ENCODE data around the gene PPP1R1B.

The PPP1R1B gene

DNA sequence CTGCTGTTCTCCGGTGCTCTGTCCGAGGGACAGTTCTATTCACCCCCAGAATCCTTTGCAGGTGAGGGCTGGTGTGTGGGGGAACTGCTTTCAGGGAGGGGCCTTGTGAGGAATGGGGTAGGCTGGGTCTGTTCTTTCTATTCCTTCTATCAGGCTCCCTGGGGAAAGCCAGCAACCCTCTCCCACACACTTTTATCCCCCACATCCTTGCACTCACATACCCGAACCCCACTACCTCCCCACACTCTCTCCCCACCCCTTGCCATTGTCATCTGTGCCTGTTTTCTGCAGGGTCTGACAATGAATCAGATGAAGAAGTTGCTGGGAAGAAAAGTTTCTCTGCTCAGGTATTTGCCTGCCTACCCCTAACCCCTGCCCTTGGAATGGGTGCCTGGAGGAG, 32.0 kb downstream of the PPP1R1B start:
- no peak for DNase-seq

DNA sequence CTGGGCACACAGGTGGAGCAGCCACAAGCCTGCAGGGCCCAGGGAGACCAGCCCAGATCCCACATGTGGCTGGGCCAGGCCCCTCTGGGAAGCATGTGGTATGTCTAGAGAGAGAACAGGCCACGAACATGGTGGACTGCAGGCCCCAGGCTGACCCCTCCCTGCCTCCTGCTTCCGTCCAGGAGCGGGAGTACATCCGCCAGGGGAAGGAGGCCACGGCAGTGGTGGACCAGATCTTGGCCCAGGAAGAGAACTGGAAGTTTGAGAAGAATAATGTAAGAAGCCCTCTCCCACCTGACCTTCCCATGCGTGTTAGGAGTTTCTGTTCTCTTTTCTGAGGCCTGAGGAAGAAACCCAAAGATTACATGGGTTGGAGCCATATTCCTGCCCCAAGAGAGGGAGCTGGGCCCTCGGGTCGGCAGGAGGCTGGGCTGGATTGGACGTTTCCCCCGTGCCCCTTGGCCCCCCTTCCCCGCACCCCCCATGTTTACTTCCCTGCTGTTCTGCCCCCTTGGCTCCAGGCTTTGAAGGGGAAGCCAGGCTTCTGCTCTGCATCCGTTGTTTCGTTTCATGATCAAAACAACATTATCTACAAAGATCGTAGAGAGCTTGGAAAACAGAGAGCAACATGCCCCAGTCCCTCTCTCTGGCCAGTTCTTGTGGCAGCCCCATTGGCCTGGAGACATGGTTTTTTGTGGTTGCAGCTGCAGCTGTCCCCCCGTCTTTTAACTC, 32.7 kb downstream of the PPP1R1B start:
- DNase-seq = no peak

DNA sequence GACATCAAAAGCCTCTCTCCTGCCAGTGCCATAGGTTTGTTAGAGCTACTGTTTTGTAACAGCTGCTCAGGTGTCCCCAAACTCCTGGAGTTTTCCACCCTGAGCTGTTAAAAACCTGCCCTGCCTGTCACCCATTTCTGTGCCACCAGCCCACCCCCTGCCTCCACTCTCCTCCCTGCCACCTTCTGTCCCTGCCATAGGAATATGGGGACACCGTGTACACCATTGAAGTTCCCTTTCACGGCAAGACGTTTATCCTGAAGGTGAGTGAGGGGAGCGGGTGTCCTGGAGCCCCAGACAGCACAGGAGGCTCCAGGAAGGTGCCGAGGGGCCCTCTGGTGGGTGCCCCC, 33.2 kb downstream of the PPP1R1B start:
- no peak for DNase-seq

DNA sequence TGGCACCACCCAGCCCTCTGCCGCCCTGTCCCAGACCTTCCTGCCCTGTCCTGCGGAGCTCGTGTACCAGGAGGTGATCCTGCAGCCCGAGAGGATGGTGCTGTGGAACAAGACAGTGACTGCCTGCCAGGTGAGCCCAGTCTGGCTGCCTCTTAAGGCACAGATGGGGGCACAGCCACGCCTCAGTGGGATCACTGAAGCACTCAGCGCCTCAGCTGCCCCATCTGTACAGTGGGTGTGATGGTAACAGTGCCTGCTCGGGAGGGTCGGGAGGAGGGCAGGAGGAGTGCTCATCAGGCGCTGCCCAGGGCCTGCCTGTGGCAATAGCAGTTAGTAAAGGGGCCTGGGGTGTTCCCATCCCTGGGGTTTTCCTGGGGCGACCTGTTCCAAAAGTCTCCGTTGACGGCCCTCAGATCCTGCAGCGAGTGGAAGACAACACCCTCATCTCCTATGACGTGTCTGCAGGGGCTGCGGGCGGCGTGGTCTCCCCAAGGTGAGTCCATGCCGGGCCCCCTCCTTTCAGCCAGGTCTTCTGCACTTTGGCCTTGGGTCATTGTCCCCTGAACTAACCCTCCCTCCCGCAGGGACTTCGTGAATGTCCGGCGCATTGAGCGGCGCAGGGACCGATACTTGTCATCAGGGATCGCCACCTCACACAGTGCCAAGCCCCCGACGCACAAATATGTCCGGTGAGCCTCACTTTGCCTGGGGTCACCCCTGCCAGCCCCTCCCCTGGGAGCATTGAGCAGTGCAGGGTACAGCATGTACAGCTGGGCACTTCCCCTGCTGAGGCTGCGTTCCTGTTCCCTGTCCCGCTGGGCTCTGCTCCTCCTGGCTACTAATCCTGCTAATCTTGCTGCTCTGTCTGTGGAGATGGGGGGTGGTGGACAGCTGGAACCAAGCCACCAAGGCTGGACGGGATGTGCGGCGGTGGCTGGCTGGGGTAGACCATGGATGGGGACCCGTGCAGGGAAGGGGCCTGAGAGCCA, 33.9 kb downstream of the PPP1R1B start:
- no peak for DNase-seq

DNA sequence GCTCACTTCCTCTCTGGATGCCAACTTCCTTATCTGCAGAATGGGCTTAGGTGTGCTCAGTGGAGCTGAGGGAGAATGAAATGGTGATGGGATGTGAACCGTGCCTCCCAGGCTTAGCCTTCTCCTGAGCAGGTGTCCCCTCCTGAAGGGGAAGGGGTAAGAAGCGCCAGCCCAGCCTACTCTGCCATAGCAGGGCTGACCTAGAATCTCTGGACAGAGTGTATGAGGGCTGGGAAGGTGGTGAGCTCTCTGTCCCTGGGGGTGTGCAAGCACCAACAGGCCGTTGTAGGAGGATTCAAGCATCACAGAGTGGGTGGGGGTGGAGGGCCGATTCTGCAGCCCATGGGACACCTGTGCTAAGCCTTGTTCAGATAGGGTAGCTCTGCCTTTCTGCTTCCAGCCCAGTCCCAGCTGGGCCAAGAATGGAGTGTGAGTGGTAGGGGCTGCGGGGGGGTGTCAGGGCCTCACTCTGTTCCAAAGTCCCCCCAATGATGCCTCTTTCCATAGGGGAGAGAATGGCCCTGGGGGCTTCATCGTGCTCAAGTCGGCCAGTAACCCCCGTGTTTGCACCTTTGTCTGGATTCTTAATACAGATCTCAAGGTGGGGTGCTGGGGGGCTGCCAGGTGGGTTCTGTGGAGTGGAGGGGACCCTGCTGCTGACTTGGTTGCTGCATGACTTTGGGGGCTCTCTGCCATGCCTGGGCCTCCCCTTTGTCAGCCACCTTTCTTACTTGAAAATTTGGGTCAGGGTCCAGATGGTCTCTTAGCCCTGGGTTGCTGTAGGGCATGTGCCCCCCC, 35.2 kb downstream of the PPP1R1B start:
- no peak for DNase-seq

DNA sequence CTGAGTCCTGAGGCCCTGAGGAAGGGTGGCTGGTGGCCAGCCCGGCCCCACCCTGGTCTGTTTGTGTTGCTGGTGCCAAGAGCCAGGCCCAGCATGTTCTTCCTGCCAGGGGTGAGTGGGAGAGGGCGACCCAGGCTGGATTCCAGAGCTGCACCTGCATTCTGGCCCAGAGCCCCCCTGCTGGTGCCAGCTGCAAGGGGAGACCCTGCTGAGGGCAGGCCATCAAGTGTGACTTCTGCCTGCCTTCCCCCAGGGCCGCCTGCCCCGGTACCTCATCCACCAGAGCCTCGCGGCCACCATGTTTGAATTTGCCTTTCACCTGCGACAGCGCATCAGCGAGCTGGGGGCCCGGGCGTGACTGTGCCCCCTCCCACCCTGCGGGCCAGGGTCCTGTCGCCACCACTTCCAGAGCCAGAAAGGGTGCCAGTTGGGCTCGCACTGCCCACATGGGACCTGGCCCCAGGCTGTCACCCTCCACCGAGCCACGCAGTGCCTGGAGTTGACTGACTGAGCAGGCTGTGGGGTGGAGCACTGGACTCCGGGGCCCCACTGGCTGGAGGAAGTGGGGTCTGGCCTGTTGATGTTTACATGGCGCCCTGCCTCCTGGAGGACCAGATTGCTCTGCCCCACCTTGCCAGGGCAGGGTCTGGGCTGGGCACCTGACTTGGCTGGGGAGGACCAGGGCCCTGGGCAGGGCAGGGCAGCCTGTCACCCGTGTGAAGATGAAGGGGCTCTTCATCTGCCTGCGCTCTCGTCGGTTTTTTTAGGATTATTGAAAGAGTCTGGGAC, 36.0 kb downstream of the PPP1R1B start:
- no peak for DNase-seq

DNA sequence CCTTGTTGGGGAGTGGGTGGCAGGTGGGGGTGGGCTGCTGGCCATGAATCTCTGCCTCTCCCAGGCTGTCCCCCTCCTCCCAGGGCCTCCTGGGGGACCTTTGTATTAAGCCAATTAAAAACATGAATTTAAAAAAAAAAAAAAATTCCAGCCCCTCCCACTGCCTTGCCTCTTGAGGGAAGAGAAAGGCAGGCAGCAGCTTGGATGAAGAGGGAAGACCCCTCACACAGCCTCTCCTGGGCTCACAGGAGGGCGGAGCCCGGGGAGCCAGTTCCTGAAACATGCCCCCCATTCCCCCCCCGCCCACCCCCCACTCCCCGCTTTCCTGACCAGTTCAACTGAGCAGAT, 36.6 kb downstream of the PPP1R1B start:
- no peak for DNase-seq

DNA sequence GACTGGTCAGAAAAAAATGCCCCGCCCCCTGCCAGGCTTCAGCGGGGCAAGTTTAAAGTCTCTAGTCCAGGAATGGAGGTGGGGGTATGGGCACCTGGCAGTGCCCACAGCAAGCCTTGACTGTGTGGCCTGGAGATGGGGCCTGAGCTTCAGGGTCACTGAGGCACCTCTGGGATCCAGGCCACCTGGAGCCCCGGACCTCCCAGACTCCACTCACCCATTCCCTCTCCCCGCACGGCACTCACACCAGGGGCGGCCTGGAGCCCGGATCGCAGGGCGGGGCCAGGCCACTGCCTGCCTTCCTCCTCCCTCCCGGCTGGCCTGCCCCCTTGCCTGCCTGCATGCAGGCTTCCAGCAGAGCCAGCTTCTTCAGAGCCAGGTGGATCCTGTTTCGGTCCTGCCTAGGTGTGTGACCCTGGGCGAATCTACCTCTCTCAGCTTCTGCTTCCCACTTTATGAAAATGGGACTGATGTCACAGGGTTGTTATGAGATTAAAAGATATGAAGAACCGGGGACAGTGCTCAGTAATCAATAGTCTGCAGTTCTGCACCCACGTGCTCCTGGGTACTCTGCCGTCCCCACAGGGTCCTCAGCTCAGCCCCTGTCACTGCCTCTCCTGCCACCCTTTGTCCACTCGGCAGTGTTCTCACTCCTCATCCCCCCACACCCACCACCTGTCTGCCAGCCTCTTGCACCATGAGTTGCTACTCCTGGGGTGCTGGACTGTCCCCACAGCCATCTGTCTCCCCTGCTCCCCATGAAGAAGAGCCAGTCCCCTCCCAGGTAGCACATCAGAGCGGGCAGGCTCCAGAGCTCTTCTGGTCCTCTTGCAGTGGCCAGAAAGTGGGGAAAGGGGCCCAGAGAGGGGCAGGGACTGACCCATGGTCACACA, 37.2 kb downstream of the PPP1R1B start:
- no peak for DNase-seq

DNA sequence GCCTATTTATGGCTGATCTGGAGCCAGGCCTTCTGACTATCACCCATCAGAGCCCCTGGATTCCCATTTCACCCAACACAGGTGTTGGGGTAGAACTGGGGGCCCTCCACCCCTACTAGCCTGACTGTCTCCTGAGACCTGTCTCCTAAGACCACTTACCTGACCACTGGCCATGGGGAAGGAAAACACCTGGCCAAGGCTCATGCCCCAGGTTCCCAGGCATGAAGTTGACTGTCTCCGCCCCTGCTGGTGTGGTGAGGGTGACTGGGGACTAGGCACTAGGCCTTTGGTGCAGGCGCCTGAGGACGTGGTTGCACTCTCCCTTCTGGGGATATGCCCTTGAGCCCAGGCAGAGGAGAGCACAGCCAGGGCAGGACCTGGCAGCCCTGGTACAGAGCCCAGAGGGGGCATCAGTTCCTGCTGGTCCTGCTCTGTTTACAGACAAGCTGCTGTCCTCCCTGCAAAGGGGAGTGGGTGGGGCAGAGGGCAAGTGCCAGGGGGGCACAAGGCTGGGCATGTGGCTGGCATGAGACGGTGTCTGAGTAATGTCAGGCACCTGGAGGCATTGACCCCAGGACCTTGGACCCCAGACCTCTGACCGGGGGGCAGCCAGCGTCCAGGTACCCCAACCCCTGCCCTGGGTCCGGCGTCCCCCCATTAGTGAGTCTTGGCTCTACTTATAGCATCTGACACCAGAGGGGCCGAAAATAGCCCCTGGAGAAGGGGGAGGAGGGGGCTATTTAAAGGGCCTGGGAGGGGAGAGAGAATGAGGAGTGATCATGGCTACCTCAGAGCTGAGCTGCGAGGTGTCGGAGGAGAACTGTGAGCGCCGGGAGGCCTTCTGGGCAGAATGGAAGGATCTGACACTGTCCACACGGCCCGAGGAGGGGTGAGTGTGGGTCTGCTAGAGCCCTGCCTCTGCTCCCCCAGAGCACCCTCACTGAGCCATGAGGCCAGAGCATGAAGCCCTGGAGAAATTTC, 38.1 kb downstream of the PPP1R1B start, which contains the start of gene TCAP:
Gene TCAP (plus strand): TSS at position 769 of the 981 bp plus-strand sequence. CDS start 11 bp downstream, at position 780.
- no peak for DNase-seq

DNA sequence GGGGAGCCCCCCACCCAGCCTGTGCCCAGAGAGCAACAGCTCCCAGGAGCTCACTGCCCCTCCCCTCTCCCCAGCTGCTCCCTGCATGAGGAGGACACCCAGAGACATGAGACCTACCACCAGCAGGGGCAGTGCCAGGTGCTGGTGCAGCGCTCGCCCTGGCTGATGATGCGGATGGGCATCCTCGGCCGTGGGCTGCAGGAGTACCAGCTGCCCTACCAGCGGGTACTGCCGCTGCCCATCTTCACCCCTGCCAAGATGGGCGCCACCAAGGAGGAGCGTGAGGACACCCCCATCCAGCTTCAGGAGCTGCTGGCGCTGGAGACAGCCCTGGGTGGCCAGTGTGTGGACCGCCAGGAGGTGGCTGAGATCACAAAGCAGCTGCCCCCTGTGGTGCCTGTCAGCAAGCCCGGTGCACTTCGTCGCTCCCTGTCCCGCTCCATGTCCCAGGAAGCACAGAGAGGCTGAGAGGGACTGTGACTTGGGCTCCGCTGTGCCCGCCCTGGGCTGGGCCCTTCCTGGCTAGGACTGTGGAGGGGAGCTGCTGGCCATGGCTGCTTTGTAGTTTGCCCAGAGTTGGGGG, 39.0 kb downstream of the PPP1R1B start:
- no peak for DNase-seq

DNA sequence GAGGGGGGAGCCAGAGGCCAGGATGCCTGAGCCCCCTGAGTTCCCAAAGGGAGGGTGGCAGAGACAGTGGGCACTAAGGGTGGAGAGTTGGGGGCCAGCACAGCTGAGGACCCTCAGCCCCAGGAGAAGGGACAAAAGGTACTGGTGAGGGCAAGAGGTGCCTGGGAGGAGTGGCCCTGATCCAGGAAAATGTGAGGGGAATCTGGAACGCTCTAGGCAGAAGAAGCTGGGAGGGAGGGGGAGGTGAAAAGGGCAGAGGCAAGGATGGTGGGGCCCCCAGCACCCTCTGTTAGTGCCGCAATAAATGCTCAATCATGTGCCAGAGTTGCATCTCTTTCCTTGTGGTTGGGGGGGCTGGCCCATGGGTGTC, 39.5 kb downstream of the PPP1R1B start:
- DNase-seq = no peak

DNA sequence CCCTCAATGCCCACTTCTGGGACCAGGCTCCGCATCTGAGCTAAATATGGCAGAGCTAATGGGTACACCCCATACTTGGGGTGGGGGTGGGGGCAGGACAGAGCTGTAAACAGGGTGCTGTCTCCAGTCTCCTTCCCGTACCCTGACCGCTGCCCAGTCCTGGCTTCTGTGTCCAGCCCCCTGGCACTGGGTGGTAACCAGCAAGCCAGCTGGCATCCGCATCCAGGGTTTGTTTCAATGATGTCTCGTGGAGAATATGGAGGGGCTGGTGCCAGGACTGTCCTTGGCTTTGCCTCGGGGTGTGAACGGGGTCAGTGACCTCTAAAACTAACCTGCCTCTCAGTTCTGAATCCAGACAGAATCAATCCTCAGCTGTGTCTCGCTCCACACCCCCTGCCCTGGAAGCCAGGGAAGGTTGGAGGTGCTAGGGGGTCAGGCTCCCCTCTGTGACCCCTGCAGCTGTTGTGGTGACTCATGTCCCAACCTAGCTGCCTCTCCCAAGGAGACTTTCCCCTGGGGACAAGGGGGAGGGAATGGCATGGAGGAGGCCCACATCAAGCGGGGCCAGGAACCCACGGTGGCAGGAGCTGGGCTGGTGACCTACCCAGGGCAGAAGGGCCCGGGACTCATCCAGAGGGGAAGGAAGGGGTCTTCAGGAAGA, 40.0 kb downstream of the PPP1R1B start:
- no peak for DNase-seq

DNA sequence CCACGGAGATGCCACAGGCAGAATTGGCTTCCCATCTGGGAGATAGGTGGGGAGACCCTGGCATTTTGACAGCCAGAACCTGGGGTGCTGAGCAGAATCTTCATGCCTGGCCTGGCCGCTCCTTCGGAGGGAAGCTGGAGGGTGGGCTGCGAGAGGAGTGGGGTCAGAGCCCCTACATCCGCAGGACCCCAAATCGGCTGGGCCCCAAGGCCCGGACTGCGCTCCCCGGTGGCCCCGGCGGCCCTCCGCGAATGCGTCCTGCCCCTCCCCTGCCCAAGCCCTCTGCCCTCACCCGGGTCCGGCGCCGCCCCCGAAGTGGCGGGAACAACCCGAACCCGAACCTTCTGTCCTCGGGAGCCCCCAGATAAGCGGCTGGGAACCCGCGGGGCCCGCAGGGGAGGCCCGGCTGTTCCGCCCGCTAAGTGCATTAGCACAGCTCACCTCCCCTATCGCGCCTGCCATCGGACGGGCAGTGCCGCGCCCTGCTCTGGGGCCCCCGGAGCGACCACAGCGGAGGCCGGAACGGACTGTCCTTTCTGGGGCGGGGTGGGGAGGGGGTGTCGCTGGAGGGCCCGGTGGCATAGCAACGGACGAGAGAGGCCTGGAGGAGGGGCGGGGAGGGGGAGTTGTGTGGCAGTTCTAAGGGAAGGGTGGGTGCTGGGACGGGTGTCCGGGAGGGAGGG, 40.7 kb downstream of the PPP1R1B start:
- DNase-seq = peak; percentile 69

DNA sequence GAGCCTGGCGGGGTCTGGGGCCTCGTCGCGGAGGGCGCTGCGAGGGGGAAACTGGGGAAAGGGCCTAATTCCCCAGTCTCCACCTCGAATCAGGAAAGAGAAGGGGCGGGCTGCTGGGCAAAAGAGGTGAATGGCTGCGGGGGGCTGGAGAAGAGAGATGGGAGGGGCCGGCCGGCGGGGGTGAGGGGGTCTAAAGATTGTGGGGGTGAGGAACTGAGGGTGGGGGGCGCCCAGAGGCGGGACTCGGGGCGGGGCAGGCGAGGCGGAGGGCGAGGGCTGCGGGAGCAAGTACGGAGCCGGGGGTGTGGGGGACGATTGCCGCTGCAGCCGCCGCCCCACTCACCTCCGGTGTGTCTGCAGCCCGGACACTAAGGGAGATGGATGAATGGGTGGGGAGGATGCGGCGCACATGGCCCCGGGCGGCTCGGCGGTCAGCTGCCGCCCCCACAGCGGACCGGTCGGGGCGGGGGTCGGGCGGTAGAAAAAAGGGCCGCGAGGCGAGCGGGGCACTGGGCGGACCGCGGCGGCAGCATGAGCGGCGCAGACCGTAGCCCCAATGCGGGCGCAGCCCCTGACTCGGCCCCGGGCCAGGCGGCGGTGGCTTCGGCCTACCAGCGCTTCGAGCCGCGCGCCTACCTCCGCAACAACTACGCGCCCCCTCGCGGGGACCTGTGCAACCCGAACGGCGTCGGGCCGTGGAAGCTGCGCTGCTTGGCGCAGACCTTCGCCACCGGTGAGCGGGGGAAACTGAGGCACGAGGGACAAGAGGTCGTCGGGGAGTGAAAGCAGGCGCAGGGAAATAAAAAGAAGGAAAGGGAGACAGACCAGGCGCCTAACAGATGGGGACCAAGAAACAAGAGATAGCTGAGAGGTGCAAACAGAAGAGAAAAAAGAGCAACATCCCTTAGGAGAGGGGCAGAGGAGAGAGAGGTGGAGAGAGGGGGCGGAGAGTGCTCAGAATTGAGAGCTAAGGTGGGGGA, 41.5 kb downstream of the PPP1R1B start, which contains the start of gene PNMT:
Gene PNMT (plus strand): TSS at position 509 of the 980 bp plus-strand sequence. CDS start 23 bp downstream, at position 532.
- DNase-seq = peak; percentile 88

DNA sequence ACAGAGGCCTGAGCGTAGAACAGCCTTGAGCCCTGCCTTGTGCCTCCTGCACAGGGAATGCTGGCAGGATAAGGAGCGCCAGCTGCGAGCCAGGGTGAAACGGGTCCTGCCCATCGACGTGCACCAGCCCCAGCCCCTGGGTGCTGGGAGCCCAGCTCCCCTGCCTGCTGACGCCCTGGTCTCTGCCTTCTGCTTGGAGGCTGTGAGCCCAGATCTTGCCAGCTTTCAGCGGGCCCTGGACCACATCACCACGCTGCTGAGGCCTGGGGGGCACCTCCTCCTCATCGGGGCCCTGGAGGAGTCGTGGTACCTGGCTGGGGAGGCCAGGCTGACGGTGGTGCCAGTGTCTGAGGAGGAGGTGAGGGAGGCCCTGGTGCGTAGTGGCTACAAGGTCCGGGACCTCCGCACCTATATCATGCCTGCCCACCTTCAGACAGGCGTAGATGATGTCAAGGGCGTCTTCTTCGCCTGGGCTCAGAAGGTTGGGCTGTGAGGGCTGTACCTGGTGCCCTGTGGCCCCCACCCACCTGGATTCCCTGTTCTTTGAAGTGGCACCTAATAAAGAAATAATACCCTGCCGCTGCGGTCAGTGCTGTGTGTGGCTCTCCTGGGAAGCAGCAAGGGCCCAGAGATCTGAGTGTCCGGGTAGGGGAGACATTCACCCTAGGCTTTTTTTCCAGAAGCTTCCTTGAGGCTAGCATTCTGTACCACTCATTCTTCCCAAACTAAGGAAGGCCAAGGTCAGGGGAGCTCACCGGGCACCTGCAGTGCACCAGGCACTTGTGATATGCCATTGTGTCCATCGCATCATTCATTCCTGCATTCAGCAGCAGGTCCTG, 43.4 kb downstream of the PPP1R1B start:
- no peak for DNase-seq

DNA sequence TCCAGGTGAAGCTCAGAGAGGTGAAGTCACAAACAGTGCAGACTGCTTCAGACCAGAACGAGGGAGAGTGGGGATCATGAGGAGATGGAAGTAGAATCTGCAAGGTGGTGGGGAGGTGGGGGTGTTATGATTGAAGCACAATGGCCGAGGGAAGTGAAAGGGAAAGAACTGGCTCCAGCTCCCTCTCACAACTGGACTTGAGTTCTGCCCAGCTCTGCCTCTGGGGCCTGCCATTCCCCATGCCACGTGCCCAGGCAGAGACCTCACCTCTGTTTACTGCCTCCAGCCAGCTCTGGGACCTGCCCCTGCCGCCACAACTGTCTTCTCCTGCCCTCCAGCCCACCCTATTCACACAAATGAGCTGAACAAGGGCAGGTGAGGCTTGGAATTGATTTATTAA, 44.0 kb downstream of the PPP1R1B start:
- no peak for DNase-seq
